Measurements from ENCODE around the gene TRIM49. TPM values are rescaled to one million over a fixed set of nuclear protein-coding genes. Genes with fewer than 3 reads are reported as not detected.
"Not testable (repeated sequence)": the region's sequence is repeated elsewhere in the genome, so short reads cannot be mapped to it uniquely, and the experiment has no call there.

TRIM49 gene, protein sequence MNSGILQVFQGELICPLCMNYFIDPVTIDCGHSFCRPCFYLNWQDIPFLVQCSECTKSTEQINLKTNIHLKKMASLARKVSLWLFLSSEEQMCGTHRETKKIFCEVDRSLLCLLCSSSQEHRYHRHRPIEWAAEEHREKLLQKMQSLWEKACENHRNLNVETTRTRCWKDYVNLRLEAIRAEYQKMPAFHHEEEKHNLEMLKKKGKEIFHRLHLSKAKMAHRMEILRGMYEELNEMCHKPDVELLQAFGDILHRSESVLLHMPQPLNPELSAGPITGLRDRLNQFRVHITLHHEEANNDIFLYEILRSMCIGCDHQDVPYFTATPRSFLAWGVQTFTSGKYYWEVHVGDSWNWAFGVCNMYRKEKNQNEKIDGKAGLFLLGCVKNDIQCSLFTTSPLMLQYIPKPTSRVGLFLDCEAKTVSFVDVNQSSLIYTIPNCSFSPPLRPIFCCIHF
- not detected for total RNA-seq (2021; fragmentation: NEBNext Ultra II Directional; extraction: Animal tissue kit (Norgen Biotek cat#: 25700))
- long read RNA-seq, result 0 reads

DNA sequence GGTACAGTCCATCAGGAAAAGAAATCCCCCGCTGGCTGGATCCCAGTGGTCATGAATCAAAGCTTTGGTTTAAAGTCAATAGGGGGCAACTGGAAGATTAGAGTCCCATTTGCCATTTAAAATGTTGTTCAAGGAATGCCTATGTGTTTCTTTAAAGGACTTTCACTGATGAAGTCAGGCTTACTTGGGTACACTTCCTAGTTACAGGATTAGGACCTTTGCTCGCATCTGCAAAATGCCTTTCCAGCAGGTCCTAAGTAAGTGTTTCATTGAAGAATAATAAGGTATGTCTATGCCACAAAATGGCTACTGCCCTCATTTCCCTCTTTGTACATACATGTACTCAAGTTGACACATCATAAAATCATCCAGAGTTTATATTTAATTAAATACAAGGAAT lies at the start of gene TRIM49:
TRIM49 (minus strand) TSS at position 101 of the 400 bp plus-strand sequence. CDS start 4,106 bp downstream, outside the sequence.
- H3K27ac Mint-ChIP-seq; H3K36me3 Mint-ChIP-seq (ENCODE audit: low read depth); H3K9me3 Mint-ChIP-seq; H3K4me1 Mint-ChIP-seq (ENCODE audit: low read depth); H3K27me3 Mint-ChIP-seq (ENCODE audit: insufficient read depth); DNase-seq; H3K4me3 Mint-ChIP-seq: not testable (repeated sequence)

DNA sequence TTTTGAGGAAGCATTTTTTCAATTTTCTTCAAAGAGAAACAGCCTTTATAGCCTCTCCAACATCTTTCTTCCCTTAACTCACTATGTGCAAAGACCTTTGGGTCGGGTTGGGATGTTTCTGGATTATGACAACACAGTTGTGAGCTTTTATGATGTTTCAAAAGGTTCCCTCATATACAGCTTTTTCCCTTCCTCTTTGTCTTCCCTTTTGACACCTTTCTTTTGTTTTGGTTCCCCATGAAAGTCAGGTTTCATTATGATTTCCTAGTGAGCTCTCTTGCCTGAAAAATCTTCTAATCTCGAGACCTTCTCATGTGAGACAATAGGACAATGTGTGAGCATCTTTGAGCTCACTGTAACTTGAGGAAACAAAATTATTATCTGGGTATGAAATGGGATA lies 18.3 kb upstream of the TRIM49 start:
- not testable (repeated sequence) for H3K27me3 Mint-ChIP-seq (ENCODE audit: insufficient read depth); H3K9me3 Mint-ChIP-seq; H3K4me1 Mint-ChIP-seq (ENCODE audit: low read depth); H3K36me3 Mint-ChIP-seq (ENCODE audit: low read depth); H3K27ac Mint-ChIP-seq; DNase-seq; H3K4me3 Mint-ChIP-seq

- H3K27me3 Mint-ChIP-seq (ENCODE audit: insufficient read depth); H3K36me3 Mint-ChIP-seq (ENCODE audit: low read depth); DNase-seq; H3K27ac Mint-ChIP-seq; H3K4me1 Mint-ChIP-seq (ENCODE audit: low read depth); H3K9me3 Mint-ChIP-seq; H3K4me3 Mint-ChIP-seq: not testable (repeated sequence)
Measured at GRCh38 chr11:89820008-89820407, 11.6 kb upstream of the TRIM49 start.

DNA sequence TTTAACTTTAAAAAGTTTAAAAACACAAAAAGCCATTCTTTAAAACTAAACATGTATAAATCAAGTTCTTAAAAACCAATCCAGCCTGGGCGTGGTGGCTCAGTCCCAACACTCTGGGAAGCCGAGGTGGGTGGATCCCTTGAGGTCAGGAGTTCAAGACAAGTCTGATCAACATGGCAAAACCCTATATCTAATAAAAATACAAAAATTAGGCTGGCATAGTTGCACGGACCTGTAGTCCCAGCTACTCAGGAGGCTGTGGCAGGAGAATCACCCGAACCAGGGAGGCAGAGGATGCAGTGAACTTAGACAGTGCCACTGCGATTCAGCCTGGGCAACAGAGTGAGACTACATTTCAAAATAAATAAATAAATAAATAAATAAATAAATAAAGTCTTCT lies 5.2 kb upstream of the TRIM49 start:
- H3K4me3 Mint-ChIP-seq; DNase-seq; H3K9me3 Mint-ChIP-seq; H3K4me1 Mint-ChIP-seq (ENCODE audit: low read depth); H3K27me3 Mint-ChIP-seq (ENCODE audit: insufficient read depth); H3K27ac Mint-ChIP-seq; H3K36me3 Mint-ChIP-seq (ENCODE audit: low read depth): not testable (repeated sequence)

- H3K36me3 Mint-ChIP-seq (ENCODE audit: low read depth); H3K27me3 Mint-ChIP-seq (ENCODE audit: insufficient read depth); H3K4me1 Mint-ChIP-seq (ENCODE audit: low read depth); H3K4me3 Mint-ChIP-seq; DNase-seq; H3K9me3 Mint-ChIP-seq; H3K27ac Mint-ChIP-seq: not testable (repeated sequence)
Measured at GRCh38 chr11:89787506-89788063, 20.8 kb downstream of the TRIM49 start.

- H3K36me3 Mint-ChIP-seq (ENCODE audit: low read depth); H3K27ac Mint-ChIP-seq; H3K4me3 Mint-ChIP-seq; H3K27me3 Mint-ChIP-seq (ENCODE audit: insufficient read depth); H3K4me1 Mint-ChIP-seq (ENCODE audit: low read depth); H3K9me3 Mint-ChIP-seq; DNase-seq: not testable (repeated sequence)
Measured at GRCh38 chr11:89785726-89786125, 22.6 kb downstream of the TRIM49 start.

DNA sequence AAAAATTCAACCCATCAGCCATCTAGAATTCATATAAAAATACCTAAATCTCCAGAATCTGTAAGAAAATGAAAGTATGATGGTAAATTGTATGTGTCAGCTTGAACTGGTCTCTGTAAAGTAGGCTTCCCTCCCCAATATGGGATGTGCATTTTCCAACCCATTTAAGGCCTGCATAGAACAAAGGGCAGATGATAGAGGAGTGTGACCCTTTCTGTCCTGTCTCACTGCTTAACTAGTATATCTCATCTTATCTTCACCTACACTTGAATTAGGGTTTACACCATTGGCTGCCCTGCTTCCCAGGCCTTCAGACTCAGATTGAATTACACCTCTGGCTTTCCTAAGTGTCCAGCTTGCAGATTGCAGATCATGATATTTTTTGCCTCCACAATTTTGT lies 57.6 kb downstream of the TRIM49 start:
- not testable (repeated sequence) for DNase-seq; H3K4me3 Mint-ChIP-seq; H3K9me3 Mint-ChIP-seq; H3K27me3 Mint-ChIP-seq (ENCODE audit: insufficient read depth); H3K36me3 Mint-ChIP-seq (ENCODE audit: low read depth); H3K27ac Mint-ChIP-seq; H3K4me1 Mint-ChIP-seq (ENCODE audit: low read depth)

Other genes starting within 250 kb of the TRIM49 start
- not detected for gene TRIM77, start 98.3 kb downstream of the TRIM49 start, total RNA-seq (2021; fragmentation: NEBNext Ultra II Directional; extraction: Animal tissue kit (Norgen Biotek cat#: 25700))
- not detected for gene TRIM64B, start 69.9 kb upstream of the TRIM49 start, total RNA-seq (2021; fragmentation: NEBNext Ultra II Directional; extraction: Animal tissue kit (Norgen Biotek cat#: 25700))
- not detected for gene TRIM49D1, start 113.7 kb upstream of the TRIM49 start, total RNA-seq (2021; fragmentation: NEBNext Ultra II Directional; extraction: Animal tissue kit (Norgen Biotek cat#: 25700))
- not detected for gene TRIM49D2, start 115.5 kb upstream of the TRIM49 start, total RNA-seq (2021; fragmentation: NEBNext Ultra II Directional; extraction: Animal tissue kit (Norgen Biotek cat#: 25700))
- not detected for gene TRIM64, start 157.5 kb upstream of the TRIM49 start, total RNA-seq (2021; fragmentation: NEBNext Ultra II Directional; extraction: Animal tissue kit (Norgen Biotek cat#: 25700))
- gene TRIM49C, start 222.5 kb upstream of the TRIM49 start, total RNA-seq (2021; fragmentation: NEBNext Ultra II Directional; extraction: Animal tissue kit (Norgen Biotek cat#: 25700)), result not detected